GM23248 (cell line): ENCODE measurements around the gene CAPN14. TPM values are rescaled to one million over a fixed set of nuclear protein-coding genes. Genes with fewer than 3 reads are reported as not detected.

Source experiments
- DNase-seq: peaks from one replicate; pipeline ENCODE4 v3.0.0-alpha.2; 2015
- H2AFZ ChIP-seq: fragments of 200-600 bp; sonication (generic); 2 replicates; pipeline ENCODE4 v1.6.1; 2016; ENCODE audit warnings: antibody characterized with exemption
- H3F3A ChIP-seq: fragments of 200-600 bp; sonication (generic); 2 replicates; pipeline ENCODE4 v1.6.1; 2016; ENCODE audit warnings: mild to moderate bottlenecking, antibody characterized with exemption, mixed run types; ENCODE audit not compliant: insufficient read depth
- H3K27ac ChIP-seq: fragments of 200-600 bp; sonication (generic); 2 replicates; pipeline ENCODE4 v1.5.1; 2016; ENCODE audit warnings: mild to moderate bottlenecking
- H3K27me3 ChIP-seq: fragments of 200-600 bp; sonication (generic); replicated peaks from 2 replicates; pipeline ENCODE4 v1.6.1; 2016; ENCODE audit warnings: mild to moderate bottlenecking; ENCODE audit not compliant: insufficient read depth
- H3K36me3 ChIP-seq: fragments of 200-600 bp; sonication (generic); 2 replicates; pipeline ENCODE4 v1.6.1; 2016; ENCODE audit warnings: low read depth, mild to moderate bottlenecking
- H3K4me1 ChIP-seq: fragments of 200-600 bp; sonication (generic); 2 replicates; pipeline ENCODE4 v1.6.1; 2016; ENCODE audit warnings: mild to moderate bottlenecking; ENCODE audit not compliant: insufficient read depth
- H3K4me2 ChIP-seq: fragments of 200-600 bp; sonication (generic); one replicate; pipeline ENCODE4 v1.6.1; 2016; ENCODE audit warnings: mild to moderate bottlenecking; ENCODE audit not compliant: unreplicated experiment
- H3K4me3 ChIP-seq: fragments of 200-600 bp; sonication (generic); 2 replicates; pipeline ENCODE4 v1.5.1; 2016; ENCODE audit warnings: mild to moderate bottlenecking
- H3K79me2 ChIP-seq: fragments of 200-600 bp; sonication (generic); 2 replicates; pipeline ENCODE4 v1.6.1; 2016; ENCODE audit warnings: mild to moderate bottlenecking; ENCODE audit not compliant: insufficient read depth
- H3K9ac ChIP-seq: fragments of 200-600 bp; sonication (generic); 2 replicates; pipeline ENCODE4 v1.6.1; 2016; ENCODE audit warnings: mild to moderate bottlenecking
- H3K9me2 ChIP-seq: fragments of 200-600 bp; sonication (generic); 2 replicates; pipeline ENCODE4 v1.6.1; 2016; ENCODE audit warnings: mixed run types, mild to moderate bottlenecking, moderate library complexity; ENCODE audit not compliant: insufficient read depth
- H3K9me3 ChIP-seq: fragments of 200-600 bp; sonication (generic); one replicate; pipeline ENCODE4 v1.6.1; 2017; ENCODE audit warnings: low read depth
- H4K20me1 ChIP-seq: fragments of 200-600 bp; sonication (generic); 2 replicates; pipeline ENCODE4 v1.6.0; 2016; ENCODE audit not compliant: insufficient read depth
- EZH2 ChIP-seq: fragments of 200-600 bp; sonication (generic); IDR thresholded peaks from 2 replicates; pipeline ENCODE4 v1.6.1; 2018; ENCODE audit warnings: antibody characterized with exemption, mild to moderate bottlenecking; ENCODE audit not compliant: insufficient read depth, poor library complexity, severe bottlenecking
- EZH2phosphoT487 ChIP-seq: fragments of 200-600 bp; sonication (generic); IDR thresholded peaks from 2 replicates; pipeline ENCODE4 v1.6.1; 2018; ENCODE audit warnings: antibody characterized with exemption, moderate library complexity, mild to moderate bottlenecking, low read depth; ENCODE audit not compliant: insufficient read depth
- WGBS, 2 experiments: methylation state at CpG; one replicate each; pipeline ENCODE4 v1.1.6; 2015 to 2017; ENCODE audit warnings: low lambda C conversion rate in 2 of 2, low coverage in 1 of 2; ENCODE audit errors: missing lambda C conversion rate in 2 of 2; 5-methylcytosine and 5-hydroxymethylcytosine counted together
- in situ Hi-C: fragments of 300-500 bp; cut with MboI; formaldehyde crosslinking; loops from 2 replicates; pipeline ENCODE4 v1.15.0; 2020
- polyA plus RNA-seq: library from polyadenylated mRNA; unstranded; fragments of >200 nt; fragmentation: Nextera tagmentation; extraction: Ambion mirVana; gene quantifications from 2 replicates; pipeline ENCODE4 v1.2.1, GENCODE V29; 2016
- total RNA-seq: library from RNA; depleted of rRNA; stranded (reverse); fragments of >200 nt; shearing (Covaris generic); gene quantifications from 2 replicates; pipeline ENCODE4 v1.2.3, GENCODE V29; 2014

Gene CAPN14
- total and polyA plus RNA-seq, 2 experiments from 2014 or later, result 0.11 TPM; not detected in 1

GRCh38 chr2:31230751-31231150, 13.4 kb upstream of the CAPN14 start:
- Histone ChIP-seq H3K9ac (no peak overlapping the region), H3K4me1 (peaks cover 18% of the 10 kb centered on the region), H2AFZ (no peak overlapping the region), H4K20me1 (no peaks in the 10 kb centered on the region), H3K9me2 (no peaks in the 10 kb centered on the region; the same call in 1 of the 2 replicates), H3F3A (peaks cover 13% of the 10 kb centered on the region), H3K36me3 (no peaks in the 10 kb centered on the region), H3K4me3 (no peak overlapping the region), H3K27me3 (no peaks in the 10 kb centered on the region; the same call in 1 of the 2 replicates), H3K4me2 (no peak overlapping the region), H3K79me2 (peaks cover 13% of the 10 kb centered on the region), H3K27ac (no peak overlapping the region), H3K9me3 (no peaks in the 10 kb centered on the region)
- in situ Hi-C loops, result no loop called here
- DNase-seq, result no peak
- no peak for TF ChIP-seq EZH2phosphoT487
- no peak for TF ChIP-seq EZH2
- 69 to 71% methylated on average over 3 of the region's 3 CpGs for WGBS, 2 experiments

- H4K20me1 ChIP-seq, result no peaks in the 10 kb centered on the region
- 54 to 55% methylated on average over 3 of the region's 3 CpGs for WGBS, 2 experiments
- in situ Hi-C loops, result no loop called here
Observed at GRCh38 chr2:31228717-31229116, 11.4 kb upstream of the CAPN14 start.

DNA sequence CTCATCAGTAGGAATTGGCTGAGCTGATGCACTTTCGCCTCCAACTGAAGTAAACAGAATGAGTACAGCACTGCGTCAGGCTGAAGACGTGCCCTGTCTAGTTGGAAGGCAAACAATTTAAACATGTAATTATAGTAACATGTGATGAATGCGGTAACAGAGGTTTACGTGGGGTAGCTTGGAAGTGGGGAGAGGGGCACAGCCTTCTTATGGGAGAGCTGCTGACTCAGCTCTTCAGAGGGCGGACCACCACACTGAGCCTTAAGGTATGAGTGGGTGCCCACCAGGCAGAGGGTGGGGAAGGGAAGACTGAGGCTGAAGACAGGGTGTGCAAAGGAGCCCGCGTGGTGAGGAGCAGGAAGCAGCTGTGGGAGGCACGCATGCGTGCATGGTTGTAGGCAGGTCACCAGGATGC, 10.4 kb upstream of the CAPN14 start:
- in situ Hi-C loops, result no loop called here
- Histone ChIP-seq H3K4me2 (no peak overlapping the region), H3K79me2 (no peaks in the 10 kb centered on the region), H3K27ac (no peak overlapping the region), H3K9me2 (no peaks in the 10 kb centered on the region; the same call in 1 of the 2 replicates), H3K9ac (no peak overlapping the region), H3K4me3 (no peak overlapping the region), H3K27me3 (peaks cover 3% of the 10 kb centered on the region; the same call in 1 of the 2 replicates), H3K36me3 (no peaks in the 10 kb centered on the region), H3K9me3 (no peaks in the 10 kb centered on the region), H2AFZ (no peak overlapping the region), H4K20me1 (no peaks in the 10 kb centered on the region), H3F3A (no peaks in the 10 kb centered on the region), H3K4me1 (no peaks in the 10 kb centered on the region)
- WGBS, 2 experiments, result 86 to 91% methylated on average over 10 of the region's 10 CpGs
- no peak for DNase-seq
- no peak for TF ChIP-seq EZH2phosphoT487
- TF ChIP-seq EZH2, result no peak

More at GRCh38 chr2:31228717-31229116, 11.4 kb upstream of the CAPN14 start:
- H3K9me2 ChIP-seq, result no peaks in the 10 kb centered on the region; the same call in 1 of the 2 replicates
- H3K9ac ChIP-seq, result no peak overlapping the region
- H2AFZ ChIP-seq, result no peak overlapping the region
- H3K4me3 ChIP-seq, result no peak overlapping the region
- H3F3A ChIP-seq, result peaks cover 7% of the 10 kb centered on the region; the same call in 1 of the 2 replicates
- DNase-seq, result no peak
- no peak for TF ChIP-seq EZH2phosphoT487
- TF ChIP-seq EZH2, result no peak
- no peaks in the 10 kb centered on the region for H3K9me3 ChIP-seq
- peaks cover 3% of the 10 kb centered on the region; the same call in 1 of the 2 replicates for H3K27me3 ChIP-seq
- 0 out of 2 replicates have a peak, but pooled peaks cover 5% of the 10 kb centered on the region for H3K4me1 ChIP-seq
- H3K79me2 ChIP-seq, result no peaks in the 10 kb centered on the region
- H3K27ac ChIP-seq, result no peak overlapping the region
- no peak overlapping the region for H3K4me2 ChIP-seq
- H3K36me3 ChIP-seq, result no peaks in the 10 kb centered on the region

DNA sequence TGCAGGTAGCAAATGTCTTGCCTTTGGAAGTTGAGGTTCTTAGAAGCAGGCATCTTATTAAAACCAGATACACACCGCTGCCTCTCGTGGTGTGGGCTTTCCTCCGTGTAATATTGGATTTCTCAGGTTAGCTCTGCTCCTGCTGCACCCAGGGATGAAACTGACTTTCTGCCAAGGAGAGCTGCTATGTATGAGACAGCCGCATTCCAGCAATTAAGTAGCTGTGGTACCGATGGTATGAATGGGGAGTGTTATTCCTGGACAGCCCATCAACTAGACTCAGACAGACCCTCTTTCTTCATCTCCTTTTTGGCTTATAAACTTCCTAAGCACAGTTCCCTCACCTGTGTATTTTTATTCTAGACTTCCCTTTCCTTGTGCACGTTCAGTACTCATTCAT, 9.8 kb upstream of the CAPN14 start:
- DNase-seq, result peak; percentile 38
- Histone ChIP-seq H3F3A (no peaks in the 10 kb centered on the region), H3K9me2 (no peaks in the 10 kb centered on the region; the same call in 1 of the 2 replicates), H3K27ac (no peak overlapping the region), H3K4me1 (no peaks in the 10 kb centered on the region), H3K9ac (no peak overlapping the region), H3K9me3 (no peaks in the 10 kb centered on the region), H3K79me2 (no peaks in the 10 kb centered on the region), H3K4me3 (no peak overlapping the region), H2AFZ (no peak overlapping the region), H3K4me2 (no peak overlapping the region), H3K36me3 (no peaks in the 10 kb centered on the region), H4K20me1 (no peaks in the 10 kb centered on the region), H3K27me3 (peaks cover 9% of the 10 kb centered on the region)
- WGBS, 2 experiments, result 54 to 56% methylated on average over 6 of the region's 6 CpGs
- TF ChIP-seq EZH2 (no peak), EZH2phosphoT487 (no peak)
- in situ Hi-C loops, result no loop called here

DNA sequence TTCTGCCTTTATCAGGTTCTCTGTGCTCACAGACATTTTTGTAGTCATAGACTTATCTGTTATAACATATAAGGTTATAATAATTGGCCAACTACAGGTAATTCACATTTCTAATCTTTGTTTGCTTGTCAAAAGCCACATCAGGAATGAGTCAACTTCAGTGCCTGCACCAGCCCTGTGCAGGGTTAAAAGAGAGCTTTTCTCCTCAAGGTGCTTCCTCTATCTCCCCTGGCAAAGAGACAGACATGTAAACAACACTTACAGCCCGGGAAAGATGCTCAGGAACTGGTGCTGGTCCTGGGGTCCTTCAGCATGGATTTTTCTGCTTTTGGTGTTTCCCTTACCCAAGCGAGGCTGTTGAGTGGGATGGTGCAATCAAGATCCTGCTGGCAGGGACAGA, 9.0 kb upstream of the CAPN14 start:
- Histone ChIP-seq H3K27ac (no peak overlapping the region), H3K36me3 (no peaks in the 10 kb centered on the region), H3K4me3 (no peak overlapping the region), H3K79me2 (no peaks in the 10 kb centered on the region), H4K20me1 (no peaks in the 10 kb centered on the region), H3K9me2 (no peaks in the 10 kb centered on the region; the same call in 1 of the 2 replicates), H3F3A (no peaks in the 10 kb centered on the region), H3K4me2 (no peak overlapping the region), H2AFZ (no peak overlapping the region), H3K9ac (no peak overlapping the region), H3K4me1 (no peaks in the 10 kb centered on the region), H3K27me3 (peaks cover 18% of the 10 kb centered on the region), H3K9me3 (no peaks in the 10 kb centered on the region)
- 63 to 67% methylated on average over 2 of the region's 2 CpGs for WGBS, 2 experiments
- in situ Hi-C loops, result no loop called here
- no peak for DNase-seq
- no peak for TF ChIP-seq EZH2
- no peak for TF ChIP-seq EZH2phosphoT487
